ENCODE data around the gene COX10. TPM values are rescaled to one million over a fixed set of nuclear protein-coding genes. Genes with fewer than 3 reads are reported as not detected.
A peak's percentile ranks its signal among the peaks of the same experiment; 100 is the strongest.
"Not testable (repeated sequence)": the region's sequence is repeated elsewhere in the genome, so short reads cannot be mapped to it uniquely, and the experiment has no call there.

COX10 gene
- polyA plus RNA-seq, 1 donor (not counting 4 experiments of a cell fraction or from before 2014, with no cell fraction given), result 14.3 TPM

GRCh38 chr17:14161419-14161818, 92.1 kb downstream of the COX10 start:
- no peak for FAIRE-seq
- Histone ChIP-seq H3K9me3 (ENCODE audit: control insufficient read depth, low read depth, low read length) (no peaks in the 10 kb centered on the region), H3K9ac (ENCODE audit: control insufficient read depth, extremely low read depth, insufficient read depth, low read length) (no peak overlapping the region), H3K27me3 (ENCODE audit: control insufficient read depth, extremely low read depth, insufficient read depth, low read length) (no peaks in the 10 kb centered on the region), H3K27ac (ENCODE audit: control insufficient read depth, insufficient read depth, low read length) (no peak overlapping the region), H4K20me1 (ENCODE audit: control insufficient read depth, extremely low read depth, insufficient read depth, low read length) (no peaks in the 10 kb centered on the region), H3K9me1 (ENCODE audit: control insufficient read depth, extremely low read depth, insufficient read depth, low read length) (no peaks in the 10 kb centered on the region), H3K4me2 (ENCODE audit: control insufficient read depth, extremely low read depth, insufficient read depth, low read depth, low read length) (no peak overlapping the region), H3K4me1 (ENCODE audit: control insufficient read depth, extremely low read depth, insufficient read depth, low read length) (no peaks in the 10 kb centered on the region), H2AFZ (ENCODE audit: control insufficient read depth, low read length) (no peak overlapping the region), H3K36me3 (ENCODE audit: control insufficient read depth in 2 of 2, extremely low read depth in 1 of 2, insufficient read depth in 2 of 2, low read length in 2 of 2) (no peaks in the 10 kb centered on the region), H3K4me3 (ENCODE audit: control insufficient read depth in 2 of 3, extremely low read depth in 1 of 3, insufficient read depth in 2 of 3, low read depth in 1 of 3, low read length in 3 of 3) (no peak overlapping the region), H3K79me2 (ENCODE audit: control insufficient read depth, insufficient read depth, low read length) (no peaks in the 10 kb centered on the region)
- dilution Hi-C loops (cut with MboI; ENCODE audit: extremely low pct_ligation_motif_present, low sequenced_read_pairs), result no loop called here
- TF ChIP-seq EZH2 (IDR thresholded peaks at IDR 0.05; ENCODE audit: low read length), result no peak
- no peak for TF ChIP-seq CTCF (optimal IDR thresholded peaks at IDR 0.05 in 1 of 3, IDR thresholded peaks at IDR 0.05 in 1 of 3, conservative IDR thresholded peaks at IDR 0.05 in 1 of 3; ENCODE audit: extremely low read depth in 1 of 3, insufficient read depth in 2 of 3, low read length in 3 of 3)
- DNase-seq (ENCODE audit: low read depth, low spot score), result no peak

GRCh38 chr17:14165616-14166015, 96.3 kb downstream of the COX10 start:
- H3K9me1 ChIP-seq (ENCODE audit: control insufficient read depth, extremely low read depth, insufficient read depth, low read length), result no peaks in the 10 kb centered on the region
- no peak overlapping the region for H3K9ac ChIP-seq (ENCODE audit: control insufficient read depth, extremely low read depth, insufficient read depth, low read length)
- no peaks in the 10 kb centered on the region for H3K27me3 ChIP-seq (ENCODE audit: control insufficient read depth, extremely low read depth, insufficient read depth, low read length)
- H3K9me3 ChIP-seq (ENCODE audit: control insufficient read depth, low read depth, low read length), result peaks cover 5% of the 10 kb centered on the region
- H3K4me3 ChIP-seq (ENCODE audit: control insufficient read depth in 2 of 3, extremely low read depth in 1 of 3, insufficient read depth in 2 of 3, low read depth in 1 of 3, low read length in 3 of 3), result no peak overlapping the region
- TF ChIP-seq CTCF (optimal IDR thresholded peaks at IDR 0.05 in 1 of 3, IDR thresholded peaks at IDR 0.05 in 1 of 3, conservative IDR thresholded peaks at IDR 0.05 in 1 of 3; ENCODE audit: extremely low read depth in 1 of 3, insufficient read depth in 2 of 3, low read length in 3 of 3) (no peak), EZH2 (IDR thresholded peaks at IDR 0.05; ENCODE audit: low read length) (no peak)
- dilution Hi-C loops (cut with MboI; ENCODE audit: extremely low pct_ligation_motif_present, low sequenced_read_pairs), result no loop called here
- no peaks in the 10 kb centered on the region for H3K36me3 ChIP-seq (ENCODE audit: control insufficient read depth in 2 of 2, extremely low read depth in 1 of 2, insufficient read depth in 2 of 2, low read length in 2 of 2)
- no peak overlapping the region for H2AFZ ChIP-seq (ENCODE audit: control insufficient read depth, low read length)
- FAIRE-seq (peak; percentile 17), DNase-seq (ENCODE audit: low read depth, low spot score) (no peak)
- no peak overlapping the region for H3K27ac ChIP-seq (ENCODE audit: control insufficient read depth, insufficient read depth, low read length)
- H4K20me1 ChIP-seq (ENCODE audit: control insufficient read depth, extremely low read depth, insufficient read depth, low read length), result no peaks in the 10 kb centered on the region
- H3K4me1 ChIP-seq (ENCODE audit: control insufficient read depth, extremely low read depth, insufficient read depth, low read length), result no peaks in the 10 kb centered on the region
- H3K79me2 ChIP-seq (ENCODE audit: control insufficient read depth, insufficient read depth, low read length), result no peaks in the 10 kb centered on the region
- H3K4me2 ChIP-seq (ENCODE audit: control insufficient read depth, extremely low read depth, insufficient read depth, low read depth, low read length), result no peak overlapping the region

- not testable (repeated sequence) for FAIRE-seq
Observed at GRCh38 chr17:14167831-14168230, 98.5 kb downstream of the COX10 start.

More at GRCh38 chr17:14167831-14168230, 98.5 kb downstream of the COX10 start:
- H3K9ac ChIP-seq (ENCODE audit: control insufficient read depth, extremely low read depth, insufficient read depth, low read length); DNase-seq (ENCODE audit: low read depth, low spot score); H4K20me1 ChIP-seq (ENCODE audit: control insufficient read depth, extremely low read depth, insufficient read depth, low read length); H3K4me3 ChIP-seq (ENCODE audit: control insufficient read depth in 2 of 3, extremely low read depth in 1 of 3, insufficient read depth in 2 of 3, low read depth in 1 of 3, low read length in 3 of 3); H3K9me1 ChIP-seq (ENCODE audit: control insufficient read depth, extremely low read depth, insufficient read depth, low read length); H3K9me3 ChIP-seq (ENCODE audit: control insufficient read depth, low read depth, low read length); H3K36me3 ChIP-seq (ENCODE audit: control insufficient read depth in 2 of 2, extremely low read depth in 1 of 2, insufficient read depth in 2 of 2, low read length in 2 of 2); H2AFZ ChIP-seq (ENCODE audit: control insufficient read depth, low read length); dilution Hi-C loops (cut with MboI; ENCODE audit: extremely low pct_ligation_motif_present, low sequenced_read_pairs); H3K4me1 ChIP-seq (ENCODE audit: control insufficient read depth, extremely low read depth, insufficient read depth, low read length); H3K27ac ChIP-seq (ENCODE audit: control insufficient read depth, insufficient read depth, low read length); H3K27me3 ChIP-seq (ENCODE audit: control insufficient read depth, extremely low read depth, insufficient read depth, low read length); H3K79me2 ChIP-seq (ENCODE audit: control insufficient read depth, insufficient read depth, low read length); H3K4me2 ChIP-seq (ENCODE audit: control insufficient read depth, extremely low read depth, insufficient read depth, low read depth, low read length): not testable (repeated sequence)

Measured in keratinocyte (primary cell).